A673 (cell line): ENCODE measurements around the gene ACIN1.

Experiments
- EZH2 ChIP-seq: fragments of 200-600 bp; sonication (generic); IDR thresholded peaks from 2 replicates; pipeline ENCODE4 v1.6.1; 2017; ENCODE audit warnings: borderline replicate concordance, low read depth, mild to moderate bottlenecking, mixed read lengths, antibody characterized with exemption, low read length; ENCODE audit not compliant: poor library complexity, severe bottlenecking
- TF ChIP-seq, protein P1 (sequence below): fragments of 300-800, 200-600 bp; sonication (generic); conservative IDR thresholded peaks from 2 replicates; pipeline ENCODE4 v1.5.1; 2017; ENCODE audit warnings: low read depth, mild to moderate bottlenecking, antibody characterized with exemption, low read length, moderate library complexity, mixed read lengths

DNA sequence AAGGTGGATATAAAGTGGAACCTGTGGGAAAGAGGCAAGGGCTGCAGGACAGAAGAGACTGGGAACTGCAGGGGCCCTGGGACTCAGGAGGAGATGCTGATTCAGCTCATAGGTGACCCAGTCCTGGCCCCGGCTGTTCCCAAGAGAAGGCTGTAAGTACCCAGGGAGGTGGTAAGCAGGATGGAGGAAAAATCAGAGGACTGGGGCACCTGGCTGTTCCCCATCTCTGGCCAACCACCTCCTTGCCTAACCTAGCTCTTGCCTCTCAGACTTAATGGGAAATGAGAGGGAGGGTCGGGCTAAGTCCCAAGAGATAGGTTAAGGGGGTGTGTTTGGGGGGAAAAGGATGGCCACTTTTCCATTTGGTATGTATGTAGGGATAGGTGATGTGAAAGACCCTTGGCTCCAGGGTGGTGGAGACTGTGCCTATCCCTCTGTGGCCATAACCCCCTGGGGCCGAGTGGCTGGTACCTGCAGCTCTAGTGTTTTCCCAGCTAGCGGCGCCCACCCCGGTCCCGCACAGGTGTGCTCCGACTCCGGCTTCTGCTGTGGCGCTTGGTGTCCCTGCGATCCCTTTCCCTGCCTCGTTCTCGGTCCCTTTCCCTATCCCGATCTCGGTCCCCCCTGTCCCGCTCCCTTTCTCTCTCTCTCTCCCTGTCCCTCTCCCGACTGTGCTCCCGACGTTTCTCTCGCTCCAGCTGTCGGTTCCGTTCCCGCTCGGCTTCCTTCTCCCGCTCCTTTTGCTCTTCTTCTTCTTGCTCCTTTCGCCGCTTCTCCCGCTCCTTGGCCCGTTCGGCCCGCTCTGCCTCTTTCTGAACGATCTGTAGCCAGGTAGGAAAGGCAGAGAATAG lies 36.1 kb downstream of the ACIN1 start:
- TF ChIP-seq, protein P1, sequence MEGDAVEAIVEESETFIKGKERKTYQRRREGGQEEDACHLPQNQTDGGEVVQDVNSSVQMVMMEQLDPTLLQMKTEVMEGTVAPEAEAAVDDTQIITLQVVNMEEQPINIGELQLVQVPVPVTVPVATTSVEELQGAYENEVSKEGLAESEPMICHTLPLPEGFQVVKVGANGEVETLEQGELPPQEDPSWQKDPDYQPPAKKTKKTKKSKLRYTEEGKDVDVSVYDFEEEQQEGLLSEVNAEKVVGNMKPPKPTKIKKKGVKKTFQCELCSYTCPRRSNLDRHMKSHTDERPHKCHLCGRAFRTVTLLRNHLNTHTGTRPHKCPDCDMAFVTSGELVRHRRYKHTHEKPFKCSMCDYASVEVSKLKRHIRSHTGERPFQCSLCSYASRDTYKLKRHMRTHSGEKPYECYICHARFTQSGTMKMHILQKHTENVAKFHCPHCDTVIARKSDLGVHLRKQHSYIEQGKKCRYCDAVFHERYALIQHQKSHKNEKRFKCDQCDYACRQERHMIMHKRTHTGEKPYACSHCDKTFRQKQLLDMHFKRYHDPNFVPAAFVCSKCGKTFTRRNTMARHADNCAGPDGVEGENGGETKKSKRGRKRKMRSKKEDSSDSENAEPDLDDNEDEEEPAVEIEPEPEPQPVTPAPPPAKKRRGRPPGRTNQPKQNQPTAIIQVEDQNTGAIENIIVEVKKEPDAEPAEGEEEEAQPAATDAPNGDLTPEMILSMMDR = no peak
- TF ChIP-seq EZH2 = no peak
